Measurements from ENCODE around the gene ELP4. TPM values are rescaled to one million over a fixed set of nuclear protein-coding genes. Genes with fewer than 3 reads are reported as not detected.

The ELP4 gene
- total RNA-seq, 1 experiment from 2014 or later: 21.4 TPM

DNA sequence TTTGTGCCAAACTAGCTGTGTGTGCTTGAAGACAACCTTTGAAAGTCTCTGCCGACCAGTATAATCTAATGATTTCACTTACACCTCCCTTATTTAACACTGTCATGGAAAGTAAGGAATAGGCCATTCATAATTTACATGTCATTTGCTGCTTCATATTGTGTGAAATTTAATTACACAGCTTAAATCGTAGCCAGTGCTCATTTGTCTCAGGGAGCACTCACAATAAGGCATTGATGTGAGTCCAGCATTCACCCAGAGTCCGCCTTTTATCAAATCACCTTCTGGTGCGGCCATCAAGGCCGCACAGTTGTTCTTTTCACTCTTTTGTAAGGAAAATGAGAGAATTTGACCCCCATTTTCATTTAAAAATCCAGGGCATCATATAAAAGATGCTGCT lies 254.7 kb downstream of the ELP4 start:
- Histone ChIP-seq H3K27ac (ENCODE audit: low read depth, low read length) (no peak overlapping the region), H3K9ac (ENCODE audit: low read length) (no peak overlapping the region), H3K79me2 (ENCODE audit: insufficient read depth, low read length) (no peaks in the 10 kb centered on the region), H3K36me3 (ENCODE audit: control insufficient read depth in 1 of 2, insufficient read depth in 2 of 2, low read length in 2 of 2) (no peaks in the 10 kb centered on the region), H3K27me3 (ENCODE audit: insufficient read depth, low read length) (no peaks in the 10 kb centered on the region), H3K9me3 (ENCODE audit: control insufficient read depth in 1 of 2, insufficient read depth in 1 of 2, low read depth in 1 of 2, low read length in 2 of 2) (no peaks in the 10 kb centered on the region), H3K4me2 (ENCODE audit: low read length) (no peak overlapping the region), H3K4me3 (replicated peaks in 1 of 2; ENCODE audit: low read depth in 1 of 2, low read length in 2 of 2) (no peak overlapping the region), H2AFZ (ENCODE audit: low read depth, low read length, poor library complexity, severe bottlenecking) (no peak overlapping the region), H3K4me1 (ENCODE audit: control insufficient read depth in 1 of 2, insufficient read depth in 2 of 2, low read length in 2 of 2) (no peaks in the 10 kb centered on the region), H4K20me1 (ENCODE audit: insufficient read depth) (no peaks in the 10 kb centered on the region), H3K9me2 (ENCODE audit: insufficient read depth) (no peaks in the 10 kb centered on the region)
- ChIA-PET POLR2A (no interaction called here), RAD21 (ENCODE audit: low non-redundant PET in 1 of 2, low total read pairs in 2 of 2, uncharacterized antibody in 2 of 2, unreplicated experiment in 2 of 2) (no interaction called here), CTCF (no interaction called here)
- no peak for TF ChIP-seq CBX3 (IDR thresholded peaks at IDR 0.05; ENCODE audit: low read depth)
- TF ChIP-seq ZFX (IDR thresholded peaks at IDR 0.05): no peak
- no peak for TF ChIP-seq RAD21 (IDR thresholded peaks at IDR 0.05; ENCODE audit: low read depth)
- no peak for TF ChIP-seq TCF7L2 (IDR thresholded peaks at IDR 0.05; ENCODE audit: borderline replicate concordance, extremely low read depth, insufficient read depth, insufficient read length)
- no peak for TF ChIP-seq SIN3A (IDR thresholded peaks at IDR 0.05; ENCODE audit: low read depth)
- TF ChIP-seq SRF (IDR thresholded peaks at IDR 0.05; ENCODE audit: low read depth): no peak
- BruUV-seq (replicated peaks): no TSS peak
- DNase-seq (ENCODE audit: low read depth, low spot score) (no peak), ATAC-seq (no peak)
- intact Hi-C loops (cut with micrococcal nuclease): no loop called here

DNA sequence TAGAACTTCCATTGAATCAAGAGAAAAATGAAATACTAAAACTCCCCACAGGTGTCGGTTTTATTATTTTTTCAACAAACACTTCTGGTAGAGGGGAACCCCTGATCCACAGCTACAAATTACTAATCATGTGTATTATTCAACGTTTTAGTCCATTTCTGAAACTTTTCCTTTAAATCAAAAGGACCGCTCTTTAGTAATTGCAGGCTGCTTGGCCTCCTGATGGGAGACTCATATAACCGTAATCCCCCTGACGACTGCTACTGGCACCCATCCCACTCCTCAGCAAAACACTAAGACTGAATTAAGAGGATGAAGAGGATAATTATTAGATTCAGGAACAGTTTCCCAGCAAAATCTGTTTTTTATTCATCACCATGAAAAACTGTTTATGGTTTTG lies 255.2 kb downstream of the ELP4 start:
- Histone ChIP-seq H4K20me1 (ENCODE audit: insufficient read depth) (no peaks in the 10 kb centered on the region), H3K9me2 (ENCODE audit: insufficient read depth) (no peaks in the 10 kb centered on the region), H3K4me1 (ENCODE audit: control insufficient read depth in 1 of 2, insufficient read depth in 2 of 2, low read length in 2 of 2) (no peaks in the 10 kb centered on the region), H3K27me3 (ENCODE audit: insufficient read depth, low read length) (no peaks in the 10 kb centered on the region), H2AFZ (ENCODE audit: low read depth, low read length, poor library complexity, severe bottlenecking) (no peak overlapping the region), H3K9ac (ENCODE audit: low read length) (no peak overlapping the region), H3K27ac (ENCODE audit: low read depth, low read length) (no peak overlapping the region), H3K4me3 (replicated peaks in 1 of 2; ENCODE audit: low read depth in 1 of 2, low read length in 2 of 2) (no peak overlapping the region), H3K9me3 (ENCODE audit: control insufficient read depth in 1 of 2, insufficient read depth in 1 of 2, low read depth in 1 of 2, low read length in 2 of 2) (no peaks in the 10 kb centered on the region), H3K4me2 (ENCODE audit: low read length) (no peak overlapping the region), H3K79me2 (ENCODE audit: insufficient read depth, low read length) (no peaks in the 10 kb centered on the region), H3K36me3 (ENCODE audit: control insufficient read depth in 1 of 2, insufficient read depth in 2 of 2, low read length in 2 of 2) (no peaks in the 10 kb centered on the region)
- BruUV-seq (replicated peaks): no TSS peak
- DNase-seq (ENCODE audit: low read depth, low spot score) (no peak), ATAC-seq (no peak)
- CTCF ChIA-PET: no interaction called here
- intact Hi-C loops (cut with micrococcal nuclease): no loop called here
- POLR2A ChIA-PET: no interaction called here
- RAD21 ChIA-PET (ENCODE audit: low non-redundant PET in 1 of 2, low total read pairs in 2 of 2, uncharacterized antibody in 2 of 2, unreplicated experiment in 2 of 2): no interaction called here
- TF ChIP-seq SRF (IDR thresholded peaks at IDR 0.05; ENCODE audit: low read depth) (no peak), TCF7L2 (IDR thresholded peaks at IDR 0.05; ENCODE audit: borderline replicate concordance, extremely low read depth, insufficient read depth, insufficient read length) (no peak), YY1 (IDR thresholded peaks at IDR 0.05; ENCODE audit: extremely low read depth, insufficient replicate concordance, low read depth, low read length) (no peak), EZH2 (IDR thresholded peaks at IDR 0.05) (no peak), SP1 (IDR thresholded peaks at IDR 0.05; ENCODE audit: low read depth) (no peak), ZFX (IDR thresholded peaks at IDR 0.05) (no peak), RAD21 (IDR thresholded peaks at IDR 0.05; ENCODE audit: low read depth) (no peak), ZNF274 (IDR thresholded peaks at IDR 0.05; ENCODE audit: low read depth, low read length) (no peak), EZH2phosphoT487 (IDR thresholded peaks at IDR 0.05; ENCODE audit: borderline replicate concordance) (no peak), JUND (IDR thresholded peaks at IDR 0.05) (no peak), CEBPB (IDR thresholded peaks at IDR 0.05; ENCODE audit: low read depth) (no peak), POLR2A (IDR thresholded peaks at IDR 0.05; ENCODE audit: borderline replicate concordance, extremely low read depth, insufficient read depth, insufficient read length) (no peak), FOSL1 (IDR thresholded peaks at IDR 0.05; ENCODE audit: low read depth) (no peak), CBX3 (IDR thresholded peaks at IDR 0.05; ENCODE audit: low read depth) (no peak)
- TF ChIP-seq, protein P1, sequence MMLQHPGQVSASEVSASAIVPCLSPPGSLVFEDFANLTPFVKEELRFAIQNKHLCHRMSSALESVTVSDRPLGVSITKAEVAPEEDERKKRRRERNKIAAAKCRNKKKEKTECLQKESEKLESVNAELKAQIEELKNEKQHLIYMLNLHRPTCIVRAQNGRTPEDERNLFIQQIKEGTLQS (IDR thresholded peaks at IDR 0.05): no peak
- TF ChIP-seq, protein P2, sequence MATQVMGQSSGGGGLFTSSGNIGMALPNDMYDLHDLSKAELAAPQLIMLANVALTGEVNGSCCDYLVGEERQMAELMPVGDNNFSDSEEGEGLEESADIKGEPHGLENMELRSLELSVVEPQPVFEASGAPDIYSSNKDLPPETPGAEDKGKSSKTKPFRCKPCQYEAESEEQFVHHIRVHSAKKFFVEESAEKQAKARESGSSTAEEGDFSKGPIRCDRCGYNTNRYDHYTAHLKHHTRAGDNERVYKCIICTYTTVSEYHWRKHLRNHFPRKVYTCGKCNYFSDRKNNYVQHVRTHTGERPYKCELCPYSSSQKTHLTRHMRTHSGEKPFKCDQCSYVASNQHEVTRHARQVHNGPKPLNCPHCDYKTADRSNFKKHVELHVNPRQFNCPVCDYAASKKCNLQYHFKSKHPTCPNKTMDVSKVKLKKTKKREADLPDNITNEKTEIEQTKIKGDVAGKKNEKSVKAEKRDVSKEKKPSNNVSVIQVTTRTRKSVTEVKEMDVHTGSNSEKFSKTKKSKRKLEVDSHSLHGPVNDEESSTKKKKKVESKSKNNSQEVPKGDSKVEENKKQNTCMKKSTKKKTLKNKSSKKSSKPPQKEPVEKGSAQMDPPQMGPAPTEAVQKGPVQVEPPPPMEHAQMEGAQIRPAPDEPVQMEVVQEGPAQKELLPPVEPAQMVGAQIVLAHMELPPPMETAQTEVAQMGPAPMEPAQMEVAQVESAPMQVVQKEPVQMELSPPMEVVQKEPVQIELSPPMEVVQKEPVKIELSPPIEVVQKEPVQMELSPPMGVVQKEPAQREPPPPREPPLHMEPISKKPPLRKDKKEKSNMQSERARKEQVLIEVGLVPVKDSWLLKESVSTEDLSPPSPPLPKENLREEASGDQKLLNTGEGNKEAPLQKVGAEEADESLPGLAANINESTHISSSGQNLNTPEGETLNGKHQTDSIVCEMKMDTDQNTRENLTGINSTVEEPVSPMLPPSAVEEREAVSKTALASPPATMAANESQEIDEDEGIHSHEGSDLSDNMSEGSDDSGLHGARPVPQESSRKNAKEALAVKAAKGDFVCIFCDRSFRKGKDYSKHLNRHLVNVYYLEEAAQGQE (IDR thresholded peaks at IDR 0.05; ENCODE audit: low read depth): no peak
- TF ChIP-seq, protein P3, sequence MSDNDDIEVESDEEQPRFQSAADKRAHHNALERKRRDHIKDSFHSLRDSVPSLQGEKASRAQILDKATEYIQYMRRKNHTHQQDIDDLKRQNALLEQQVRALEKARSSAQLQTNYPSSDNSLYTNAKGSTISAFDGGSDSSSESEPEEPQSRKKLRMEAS (IDR thresholded peaks at IDR 0.05): no peak

Data from HCT116 (cell line).